ENCODE results near the gene TMEM165.
A peak's percentile ranks its signal among the peaks of the same experiment; 100 is the strongest.

TMEM165 gene

GRCh38 chr4:55458164-55458563 is 62.4 kb downstream of the TMEM165 start:
- peak; percentile 69 for DNase-seq (ENCODE audit: low read depth)

DNA sequence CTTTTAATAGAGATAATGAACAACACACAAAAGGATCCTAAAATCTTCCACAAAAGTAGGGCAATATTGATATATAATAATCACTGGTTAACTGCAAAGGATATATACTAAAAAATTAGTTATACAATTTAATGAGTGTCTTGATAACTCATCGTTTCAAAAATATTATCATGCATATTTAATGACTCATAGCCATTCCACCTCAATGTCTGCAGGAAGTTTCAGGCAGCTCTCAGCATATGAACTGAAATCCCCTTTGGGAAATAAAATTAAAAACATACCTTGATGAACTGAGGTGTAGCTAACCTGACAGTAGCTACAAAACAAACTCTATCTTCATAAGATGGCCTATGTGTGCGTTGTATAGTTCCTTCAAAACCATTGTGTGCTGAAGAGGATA is 62.9 kb downstream of the TMEM165 start:
- DNase-seq (ENCODE audit: low read depth): peak; percentile 70

DNA sequence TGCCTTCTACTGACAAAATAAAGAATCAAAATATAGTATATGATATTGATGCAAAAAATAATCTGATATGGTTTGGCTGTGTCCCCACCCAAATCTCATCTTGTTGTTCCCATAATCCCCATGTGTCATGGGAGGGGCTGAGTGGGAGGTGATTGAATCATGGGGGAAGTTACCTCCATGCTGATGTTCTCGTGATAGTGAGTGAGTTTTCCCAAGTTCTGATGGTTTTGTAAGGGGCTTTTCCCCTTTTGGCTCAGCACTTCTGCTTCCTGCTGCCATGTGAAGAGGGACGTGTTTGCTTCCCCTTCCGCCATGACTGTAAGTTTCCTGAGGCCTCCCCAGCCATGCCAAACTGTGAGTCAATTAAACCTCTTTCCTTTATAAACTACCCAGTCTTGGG is 70.2 kb downstream of the TMEM165 start:
- no peak for DNase-seq (ENCODE audit: low read depth)

- peak; percentile 82 for DNase-seq (ENCODE audit: low read depth)
Measured at GRCh38 chr4:55468724-55469123, 73.0 kb downstream of the TMEM165 start.

- no peak for DNase-seq (ENCODE audit: low read depth)
Measured at GRCh38 chr4:55469979-55470378, 74.2 kb downstream of the TMEM165 start.

Data from ELR (cell line).